ENCODE measurements around the gene KIAA1549. TPM values are rescaled to one million over a fixed set of nuclear protein-coding genes. Genes with fewer than 3 reads are reported as not detected.

Gene KIAA1549
- total RNA-seq, 3 donors from 2014 or later (not counting 1 experiment from before 2014, with no cell fraction given), result 0.08 to 0.09 (median 0.09) TPM

DNA sequence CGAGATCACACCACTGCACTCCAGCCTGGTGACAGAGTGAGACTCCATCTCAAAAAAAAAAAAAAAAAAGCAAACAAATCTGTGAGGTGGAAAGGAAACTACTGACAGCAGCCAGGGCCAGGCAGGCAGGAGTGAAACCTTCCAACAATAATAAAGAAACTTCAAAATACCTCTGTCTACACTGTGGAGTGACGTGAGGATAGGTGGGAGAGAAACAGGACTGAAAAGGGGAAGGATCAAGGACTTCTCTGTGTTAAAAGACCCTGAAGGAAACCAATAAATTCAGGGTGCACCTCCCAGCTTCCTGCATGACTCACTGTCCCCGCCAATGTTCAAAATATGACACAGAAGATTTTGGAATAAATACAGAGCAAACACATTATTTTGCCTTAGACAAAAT lies 82.9 kb downstream of the KIAA1549 start:
- no peaks in the 10 kb centered on the region for H3K9me3 Mint-ChIP-seq
- TF ChIP-seq, protein P1, sequence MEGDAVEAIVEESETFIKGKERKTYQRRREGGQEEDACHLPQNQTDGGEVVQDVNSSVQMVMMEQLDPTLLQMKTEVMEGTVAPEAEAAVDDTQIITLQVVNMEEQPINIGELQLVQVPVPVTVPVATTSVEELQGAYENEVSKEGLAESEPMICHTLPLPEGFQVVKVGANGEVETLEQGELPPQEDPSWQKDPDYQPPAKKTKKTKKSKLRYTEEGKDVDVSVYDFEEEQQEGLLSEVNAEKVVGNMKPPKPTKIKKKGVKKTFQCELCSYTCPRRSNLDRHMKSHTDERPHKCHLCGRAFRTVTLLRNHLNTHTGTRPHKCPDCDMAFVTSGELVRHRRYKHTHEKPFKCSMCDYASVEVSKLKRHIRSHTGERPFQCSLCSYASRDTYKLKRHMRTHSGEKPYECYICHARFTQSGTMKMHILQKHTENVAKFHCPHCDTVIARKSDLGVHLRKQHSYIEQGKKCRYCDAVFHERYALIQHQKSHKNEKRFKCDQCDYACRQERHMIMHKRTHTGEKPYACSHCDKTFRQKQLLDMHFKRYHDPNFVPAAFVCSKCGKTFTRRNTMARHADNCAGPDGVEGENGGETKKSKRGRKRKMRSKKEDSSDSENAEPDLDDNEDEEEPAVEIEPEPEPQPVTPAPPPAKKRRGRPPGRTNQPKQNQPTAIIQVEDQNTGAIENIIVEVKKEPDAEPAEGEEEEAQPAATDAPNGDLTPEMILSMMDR (IDR thresholded peaks at IDR 0.05), result no peak
- WGBS (ENCODE audit: insufficient coverage), result 13% methylated on average over 1 of the region's 3 CpGs
- Histone ChIP-seq H3K27ac (ENCODE audit: low read length) (no peak overlapping the region), H3K4me3 (ENCODE audit: low read length) (no peak overlapping the region), H3K9me3 (ENCODE audit: control insufficient read depth, insufficient read depth, low read length) (no peaks in the 10 kb centered on the region), H3K27me3 (ENCODE audit: control insufficient read depth, insufficient read depth, low read length) (no peaks in the 10 kb centered on the region), H3K36me3 (ENCODE audit: control insufficient read depth, insufficient read depth, low read length) (no peaks in the 10 kb centered on the region), H3K4me1 (ENCODE audit: control insufficient read depth, insufficient read depth, low read length) (no peaks in the 10 kb centered on the region)
- peaks cover 48 to 55% of the 10 kb centered on the region in 2 donors for H3K27me3 Mint-ChIP-seq (ENCODE audit: low read depth in 2 of 2)
- no peak overlapping the region for H3K27ac Mint-ChIP-seq
- H3K4me3 Mint-ChIP-seq, result no peak overlapping the region
- no peaks in the 10 kb centered on the region for H3K36me3 Mint-ChIP-seq
- intact Hi-C loops (cut with micrococcal nuclease), result no loop called here
- H3K4me1 Mint-ChIP-seq, result no peaks in the 10 kb centered on the region
- no peak for ATAC-seq
- peak in 1 of 2 donors; percentile 28 for DNase-seq

DNA sequence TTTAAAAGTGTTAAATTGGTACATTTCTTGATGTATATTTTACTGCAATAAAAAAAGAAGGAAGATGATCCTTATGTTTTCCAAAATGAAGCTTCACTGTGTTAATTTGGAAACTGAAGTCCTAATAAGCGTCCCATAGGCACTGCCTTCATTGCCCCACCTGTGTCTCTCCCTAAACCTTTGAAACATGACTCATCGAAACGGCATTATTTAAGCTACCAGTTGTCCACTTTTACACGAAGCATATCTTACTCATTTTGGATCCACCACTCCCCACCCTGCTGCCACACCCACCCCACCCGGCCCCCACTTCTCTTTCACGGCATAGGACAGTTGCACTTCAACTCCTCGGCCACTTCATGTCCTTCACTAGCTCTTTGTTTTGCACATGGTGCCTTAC lies 85.5 kb downstream of the KIAA1549 start:
- H3K4me1 ChIP-seq (ENCODE audit: control insufficient read depth, insufficient read depth, low read length), result no peaks in the 10 kb centered on the region
- H3K4me3 ChIP-seq (ENCODE audit: low read length), result no peak overlapping the region
- no peaks in the 10 kb centered on the region for H3K36me3 ChIP-seq (ENCODE audit: control insufficient read depth, insufficient read depth, low read length)
- WGBS (ENCODE audit: insufficient coverage), result 84% methylated on average over 7 of the region's 7 CpGs
- TF ChIP-seq, protein P1 (IDR thresholded peaks at IDR 0.05), result no peak
- Mint-ChIP-seq H3K36me3 (no peaks in the 10 kb centered on the region), H3K27ac (no peak overlapping the region), H3K4me3 (no peak overlapping the region), H3K9me3 (no peaks in the 10 kb centered on the region), H3K4me1 (no peaks in the 10 kb centered on the region), H3K27me3 (ENCODE audit: low read depth in 2 of 2) (peaks cover 37 to 49% of the 10 kb centered on the region in 2 donors)
- intact Hi-C loops (cut with micrococcal nuclease), result no loop called here
- DNase-seq, result no peak
- no peak for ATAC-seq
- H3K27me3 ChIP-seq (ENCODE audit: control insufficient read depth, insufficient read depth, low read length), result no peaks in the 10 kb centered on the region
- H3K27ac ChIP-seq (ENCODE audit: low read length), result no peak overlapping the region
- no peaks in the 10 kb centered on the region for H3K9me3 ChIP-seq (ENCODE audit: control insufficient read depth, insufficient read depth, low read length)

DNA sequence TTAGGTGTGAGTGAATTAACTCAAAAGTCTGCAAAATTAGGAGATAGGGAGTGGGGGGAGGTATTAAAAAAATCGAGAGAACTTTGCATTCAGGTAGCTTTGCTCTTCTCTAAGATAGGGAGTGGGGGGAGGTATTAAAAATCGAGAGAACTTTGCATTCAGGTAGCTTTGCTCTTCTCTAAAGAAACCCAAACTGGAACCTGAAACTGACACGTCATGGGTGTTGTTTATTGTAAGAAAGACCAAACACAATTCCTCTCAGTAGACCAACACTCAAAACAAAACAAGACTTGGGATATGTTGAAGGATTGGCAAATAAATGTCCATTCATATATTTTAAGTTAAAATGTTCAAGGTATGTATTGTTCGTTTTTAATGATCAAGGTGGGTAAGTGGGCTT lies 87.9 kb downstream of the KIAA1549 start:
- no peak overlapping the region for H3K4me3 Mint-ChIP-seq
- H3K27me3 ChIP-seq (ENCODE audit: control insufficient read depth, insufficient read depth, low read length), result no peaks in the 10 kb centered on the region
- no peak overlapping the region for H3K4me3 ChIP-seq (ENCODE audit: low read length)
- TF ChIP-seq, protein P1 (IDR thresholded peaks at IDR 0.05), result no peak
- peaks cover 23 to 34% of the 10 kb centered on the region in 2 donors for H3K27me3 Mint-ChIP-seq (ENCODE audit: low read depth in 2 of 2)
- WGBS (ENCODE audit: insufficient coverage), result 79% methylated on average over 3 of the region's 4 CpGs
- no peaks in the 10 kb centered on the region for H3K9me3 ChIP-seq (ENCODE audit: control insufficient read depth, insufficient read depth, low read length)
- ATAC-seq (no peak), DNase-seq (no peak)
- intact Hi-C loops (cut with micrococcal nuclease), result no loop called here
- H3K36me3 ChIP-seq (ENCODE audit: control insufficient read depth, insufficient read depth, low read length), result no peaks in the 10 kb centered on the region
- H3K27ac ChIP-seq (ENCODE audit: low read length), result no peak overlapping the region
- no peaks in the 10 kb centered on the region for H3K4me1 ChIP-seq (ENCODE audit: control insufficient read depth, insufficient read depth, low read length)
- H3K36me3 Mint-ChIP-seq, result no peaks in the 10 kb centered on the region
- no peaks in the 10 kb centered on the region for H3K9me3 Mint-ChIP-seq
- no peak overlapping the region for H3K27ac Mint-ChIP-seq
- no peaks in the 10 kb centered on the region for H3K4me1 Mint-ChIP-seq

DNA sequence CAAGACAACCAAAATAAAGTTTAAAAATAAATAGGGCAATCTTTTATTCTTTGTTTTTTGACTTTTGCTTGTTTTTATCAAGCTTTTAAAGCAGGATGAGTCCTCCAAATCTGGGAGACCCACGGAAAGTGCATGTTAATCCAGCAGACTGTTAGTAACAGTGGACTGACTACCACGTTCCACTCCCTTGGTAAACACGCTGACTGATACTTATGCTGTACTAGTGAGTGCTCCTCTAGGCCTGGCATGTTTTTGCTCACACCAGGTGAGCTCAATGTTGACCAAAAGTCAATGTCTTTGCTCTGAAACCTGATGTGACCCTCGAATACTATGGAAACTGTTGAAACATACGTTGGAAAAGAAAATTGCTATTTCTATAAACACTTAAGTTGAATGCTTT lies 88.4 kb downstream of the KIAA1549 start:
- no peaks in the 10 kb centered on the region for H3K4me1 ChIP-seq (ENCODE audit: control insufficient read depth, insufficient read depth, low read length)
- ATAC-seq (no peak), DNase-seq (no peak)
- Mint-ChIP-seq H3K4me1 (no peaks in the 10 kb centered on the region), H3K27ac (no peak overlapping the region), H3K9me3 (no peaks in the 10 kb centered on the region), H3K27me3 (ENCODE audit: low read depth in 2 of 2) (peaks cover 23 to 34% of the 10 kb centered on the region in 2 donors), H3K36me3 (no peaks in the 10 kb centered on the region), H3K4me3 (no peak overlapping the region)
- H3K4me3 ChIP-seq (ENCODE audit: low read length), result no peak overlapping the region
- TF ChIP-seq, protein P1 (IDR thresholded peaks at IDR 0.05), result no peak
- intact Hi-C loops (cut with micrococcal nuclease), result no loop called here
- no peak overlapping the region for H3K27ac ChIP-seq (ENCODE audit: low read length)
- H3K9me3 ChIP-seq (ENCODE audit: control insufficient read depth, insufficient read depth, low read length), result no peaks in the 10 kb centered on the region
- 86% methylated on average over 5 of the region's 5 CpGs for WGBS (ENCODE audit: insufficient coverage)
- H3K27me3 ChIP-seq (ENCODE audit: control insufficient read depth, insufficient read depth, low read length), result no peaks in the 10 kb centered on the region
- H3K36me3 ChIP-seq (ENCODE audit: control insufficient read depth, insufficient read depth, low read length), result no peaks in the 10 kb centered on the region

Measured in natural killer cell (primary cell).